ENCODE data around the gene TMLHE.
"Not testable (repeated sequence)": the region's sequence is repeated elsewhere in the genome, so short reads cannot be mapped to it uniquely, and the experiment has no call there.

Gene TMLHE

GRCh38 chrX:155612312-155613224, at the start of gene TMLHE, which contains the start of gene SPRY3:
Gene TMLHE, minus strand, starts transcription at chrX:155612952. Its CDS starts 67,676 bp downstream, at chrX:155545276.
Gene SPRY3, plus strand, starts transcription at chrX:155612586.
- in situ Hi-C loops (cut with MboI; ENCODE audit: low sequenced_read_pairs): no loop called here

- in situ Hi-C loops (cut with MboI; ENCODE audit: low sequenced_read_pairs): no loop called here
Measured at GRCh38 chrX:155662282-155662681, 49.5 kb upstream of the TMLHE start.

GRCh38 chrX:155645180-155645579, 32.4 kb upstream of the TMLHE start:
- in situ Hi-C loops (cut with MboI; ENCODE audit: low sequenced_read_pairs): no loop called here

GRCh38 chrX:155643240-155643639, 30.5 kb upstream of the TMLHE start:
- in situ Hi-C loops (cut with MboI; ENCODE audit: low sequenced_read_pairs): no loop called here

- in situ Hi-C loops (cut with MboI; ENCODE audit: low sequenced_read_pairs): not testable (repeated sequence)
Measured at GRCh38 chrX:155641371-155641770, 28.6 kb upstream of the TMLHE start.

GRCh38 chrX:155637714-155638113, 25.0 kb upstream of the TMLHE start:
- in situ Hi-C loops (cut with MboI; ENCODE audit: low sequenced_read_pairs): no loop called here

GRCh38 chrX:155635019-155635418, 22.3 kb upstream of the TMLHE start:
- in situ Hi-C loops (cut with MboI; ENCODE audit: low sequenced_read_pairs): not testable (repeated sequence)

- in situ Hi-C loops (cut with MboI; ENCODE audit: low sequenced_read_pairs): no loop called here
Measured at GRCh38 chrX:155632431-155633100, 19.8 kb upstream of the TMLHE start.

GRCh38 chrX:155620110-155620509, 7.4 kb upstream of the TMLHE start:
- in situ Hi-C loops (cut with MboI; ENCODE audit: low sequenced_read_pairs): not testable (repeated sequence)

- in situ Hi-C loops (cut with MboI; ENCODE audit: low sequenced_read_pairs): no loop called here
Measured at GRCh38 chrX:155615938-155616337, 3.2 kb upstream of the TMLHE start.

GRCh38 chrX:155613927-155614559, 1.3 kb upstream of the TMLHE start:
- in situ Hi-C loops (cut with MboI; ENCODE audit: low sequenced_read_pairs): no loop called here

GRCh38 chrX:155611302-155611701, 1.4 kb downstream of the TMLHE start:
- in situ Hi-C loops (cut with MboI; ENCODE audit: low sequenced_read_pairs): no loop called here

GRCh38 chrX:155592981-155593380, 19.8 kb downstream of the TMLHE start:
- in situ Hi-C loops (cut with MboI; ENCODE audit: low sequenced_read_pairs): no loop called here

GRCh38 chrX:155592331-155592730, 20.4 kb downstream of the TMLHE start:
- in situ Hi-C loops (cut with MboI; ENCODE audit: low sequenced_read_pairs): no loop called here

- in situ Hi-C loops (cut with MboI; ENCODE audit: low sequenced_read_pairs): no loop called here
Measured at GRCh38 chrX:155577682-155578081, 35.1 kb downstream of the TMLHE start.

- in situ Hi-C loops (cut with MboI; ENCODE audit: low sequenced_read_pairs): no loop called here
Measured at GRCh38 chrX:155563099-155563498, 49.7 kb downstream of the TMLHE start.

- in situ Hi-C loops (cut with MboI; ENCODE audit: low sequenced_read_pairs): no loop called here
Measured at GRCh38 chrX:155544881-155545280, 67.9 kb downstream of the TMLHE start.

- in situ Hi-C loops (cut with MboI; ENCODE audit: low sequenced_read_pairs): no loop called here
Measured at GRCh38 chrX:155535866-155536265, 76.9 kb downstream of the TMLHE start.

- in situ Hi-C loops (cut with MboI; ENCODE audit: low sequenced_read_pairs): no loop called here
Measured at GRCh38 chrX:155534800-155535199, 78.0 kb downstream of the TMLHE start.

- in situ Hi-C loops (cut with MboI; ENCODE audit: low sequenced_read_pairs): not testable (repeated sequence)
Measured at GRCh38 chrX:155527023-155527422, 85.7 kb downstream of the TMLHE start.

- in situ Hi-C loops (cut with MboI; ENCODE audit: low sequenced_read_pairs): no loop called here
Measured at GRCh38 chrX:155514225-155514624, 98.5 kb downstream of the TMLHE start.
